Amniotic stem cell (primary cell): ENCODE results near the gene FBXL16.

Experiments
- DNase-seq: peaks from one replicate; lab custom pipeline; 2025; lab: John Stamatoyannopoulos, UW

The FBXL16 gene

DNA sequence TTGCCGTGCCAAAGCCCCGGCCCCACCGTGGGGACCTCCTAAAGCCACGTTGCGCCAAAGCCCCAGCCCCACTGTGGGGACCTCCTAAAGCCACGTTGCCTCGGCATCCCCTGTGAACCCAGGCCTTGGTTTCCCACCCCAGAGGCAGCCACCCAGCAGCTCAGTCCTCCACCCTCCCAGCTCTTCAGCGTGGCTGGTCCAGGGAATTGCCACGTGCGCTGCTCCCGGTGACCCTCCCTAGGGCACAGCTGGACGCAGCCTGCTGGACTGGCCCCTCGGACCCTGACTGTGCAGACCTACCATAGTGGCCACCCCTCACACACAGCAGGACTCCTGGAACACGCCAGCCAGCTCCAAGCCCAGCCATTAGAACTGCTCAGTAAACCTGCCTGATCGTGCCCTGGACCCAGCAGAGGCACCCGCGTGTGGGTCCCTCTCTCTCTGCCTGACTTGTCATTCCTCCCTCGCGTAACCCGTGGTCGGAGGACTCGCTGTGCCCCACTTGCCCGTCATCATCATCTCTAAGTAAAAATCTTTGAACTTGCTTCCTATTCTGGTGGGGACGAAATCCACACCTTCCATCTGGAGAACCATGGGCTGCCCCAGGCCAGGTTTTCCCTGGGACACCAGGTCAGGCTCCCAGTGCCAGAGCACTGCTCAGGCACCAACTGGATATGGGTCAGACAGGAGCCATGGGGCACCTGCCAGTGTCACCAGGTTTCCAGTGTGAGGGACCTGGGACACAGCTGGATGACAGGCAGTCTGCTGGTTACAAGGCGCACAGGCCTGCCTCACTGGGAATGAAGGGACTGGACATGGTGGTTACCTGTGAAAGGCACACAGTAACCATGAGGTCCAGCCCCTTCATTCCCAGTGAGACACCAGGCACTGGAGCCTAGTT lies 29.6 kb upstream of the FBXL16 start:
- no peak for DNase-seq

DNA sequence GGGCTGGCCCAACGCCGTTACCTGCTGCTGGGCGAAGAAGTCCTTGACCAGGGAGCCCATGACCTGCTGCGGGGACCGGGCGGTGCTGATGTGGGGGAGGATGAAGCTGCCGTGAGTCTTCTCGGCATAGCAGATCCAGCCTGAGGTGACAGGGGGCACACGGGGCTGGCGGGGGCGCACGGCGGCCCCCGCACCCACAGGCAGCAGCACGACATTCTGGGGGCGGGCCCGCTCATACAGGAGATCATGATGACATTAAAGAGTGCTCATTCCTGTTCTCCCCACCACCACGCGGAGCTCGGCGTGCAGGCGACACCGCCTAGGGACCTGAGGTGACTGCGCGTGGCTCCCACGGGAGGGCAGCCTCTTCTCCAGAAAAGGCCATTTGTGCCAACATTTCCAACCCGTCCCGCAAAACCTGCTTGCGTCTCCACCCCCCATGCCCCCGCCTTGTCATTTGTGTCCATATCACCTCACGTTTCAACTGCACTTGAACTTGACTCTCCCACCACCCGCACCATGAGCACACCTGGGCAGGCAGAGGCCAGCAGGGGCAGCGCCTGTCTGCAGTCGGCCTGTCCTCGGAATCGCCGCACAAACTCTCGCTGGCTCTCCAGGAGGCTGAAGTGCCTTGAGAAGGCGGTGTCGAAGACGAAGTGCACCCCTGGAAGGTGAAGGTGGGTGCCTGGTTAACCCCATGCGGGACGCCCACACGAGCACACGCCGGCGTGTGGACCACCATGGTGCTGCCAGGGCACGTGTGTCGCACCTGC lies 28.8 kb upstream of the FBXL16 start:
- no peak for DNase-seq

DNA sequence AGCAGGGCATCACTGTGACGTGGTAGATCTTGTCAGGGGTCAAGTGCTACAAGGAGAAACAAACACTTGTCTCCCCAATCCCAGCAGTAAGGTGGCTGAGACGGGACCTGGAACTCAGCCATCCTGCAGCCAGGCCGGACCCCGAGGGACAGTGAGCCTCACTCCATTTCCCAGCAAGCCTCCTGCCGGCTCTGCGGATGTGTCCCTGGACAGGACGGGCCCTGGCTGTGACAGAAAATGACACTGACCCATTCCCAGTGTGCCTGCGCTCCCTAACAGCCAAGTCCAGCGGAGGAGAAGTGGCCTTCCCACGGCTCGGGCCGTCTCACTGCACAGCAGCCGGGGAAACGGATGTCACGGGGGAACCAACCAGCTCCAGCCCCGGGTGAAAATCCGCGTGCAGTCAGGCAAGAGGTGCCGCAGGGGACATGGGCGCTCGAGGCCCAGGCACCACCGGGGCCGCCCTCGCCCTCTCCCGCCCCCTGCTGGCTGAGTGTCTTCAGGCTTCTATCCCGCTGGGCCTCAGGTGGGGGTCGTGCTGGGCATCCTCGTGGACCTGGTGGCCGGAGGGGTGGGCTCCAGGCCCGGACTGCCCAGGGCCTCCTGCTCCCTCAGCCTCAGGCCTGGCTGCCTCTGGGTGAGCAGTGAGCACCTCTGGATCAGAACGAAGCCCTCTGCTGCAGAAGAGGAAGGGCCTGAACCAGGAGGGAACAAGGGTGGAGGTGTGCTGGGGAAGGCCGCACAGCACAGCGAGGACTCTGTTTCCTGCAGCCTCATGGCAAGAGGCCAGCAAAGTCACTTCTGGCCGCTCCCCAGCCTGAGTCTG lies 28.0 kb upstream of the FBXL16 start:
- DNase-seq = no peak

DNA sequence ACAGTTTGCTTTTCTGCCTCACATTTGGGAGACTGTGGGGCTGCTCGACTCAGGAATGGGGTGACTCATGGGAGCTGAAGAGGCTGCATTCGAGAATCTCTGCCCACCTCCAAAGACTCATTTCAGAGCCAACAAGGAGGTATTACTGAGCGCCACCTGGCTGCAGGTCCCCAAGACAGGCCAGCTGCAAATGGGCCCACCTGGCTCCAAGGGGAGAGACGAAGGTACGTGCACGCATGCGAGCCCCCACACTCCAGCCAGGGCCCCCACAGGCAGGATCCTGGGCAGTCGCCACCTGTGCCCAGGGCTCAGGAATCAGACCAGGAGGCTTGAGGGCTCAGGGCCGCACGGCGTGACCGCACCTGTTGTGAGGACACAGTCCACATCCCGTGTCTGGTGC lies 27.3 kb upstream of the FBXL16 start:
- DNase-seq = no peak

DNA sequence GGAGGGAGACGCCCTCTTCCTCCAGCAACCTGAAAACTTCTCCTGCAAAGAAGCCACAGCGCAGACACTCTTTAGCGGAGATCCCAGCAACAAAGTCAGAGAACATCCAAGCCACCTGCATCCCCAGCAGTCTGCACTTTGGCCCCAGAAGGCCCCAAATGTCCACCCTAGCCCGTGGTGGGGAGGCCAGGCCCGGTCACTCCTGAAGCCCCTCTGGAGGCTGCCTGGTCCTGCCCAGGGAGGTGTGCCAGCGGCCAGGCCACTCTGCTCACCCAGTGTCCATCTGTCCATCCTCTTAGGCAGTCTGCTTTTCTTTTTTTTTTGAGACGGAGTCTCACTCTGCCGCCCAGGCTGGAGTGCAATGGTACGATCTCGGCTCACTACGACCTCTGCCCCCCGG lies 26.7 kb upstream of the FBXL16 start:
- no peak for DNase-seq

DNA sequence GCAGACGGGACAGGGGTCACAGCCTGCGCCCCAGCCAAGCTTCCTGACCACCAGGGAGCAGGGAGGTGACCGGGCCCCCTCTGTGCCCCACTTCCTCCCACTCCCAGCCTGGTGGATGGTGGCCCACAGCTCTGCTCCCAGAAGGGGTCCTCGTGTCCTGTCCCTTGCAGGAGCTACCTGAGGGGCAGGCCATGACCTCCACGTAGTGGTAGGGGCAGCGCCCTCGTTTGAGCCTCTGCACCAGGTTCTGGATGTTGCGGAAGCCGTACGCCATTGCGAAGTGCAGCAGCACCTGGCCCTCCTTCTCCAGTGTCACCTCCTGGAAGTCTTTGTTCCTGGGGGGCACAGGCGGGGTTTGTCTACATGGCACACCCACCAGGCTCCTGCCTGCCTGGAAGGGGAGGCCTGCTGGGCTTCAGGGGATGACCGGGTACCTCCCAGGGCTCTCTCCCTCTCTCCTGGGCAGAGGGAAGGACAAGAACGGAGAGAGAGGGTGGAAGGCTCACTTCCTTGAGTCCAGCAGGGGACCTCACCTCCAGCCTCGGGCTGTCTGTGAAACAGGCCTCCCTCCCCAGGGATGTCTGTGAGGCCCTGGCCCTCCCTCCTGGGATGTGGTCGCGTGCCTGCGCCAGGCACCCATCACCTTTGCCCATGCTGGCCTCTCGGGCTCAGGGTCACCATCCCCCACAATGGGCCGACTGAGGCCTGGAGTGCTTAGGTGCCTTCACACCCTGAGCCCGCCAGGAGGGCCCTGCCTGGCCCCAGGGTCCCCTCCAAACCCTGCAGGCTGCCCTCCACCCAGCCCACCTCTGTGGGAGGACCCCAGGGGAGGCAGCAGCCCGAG lies 25.3 kb upstream of the FBXL16 start:
- DNase-seq = no peak

DNA sequence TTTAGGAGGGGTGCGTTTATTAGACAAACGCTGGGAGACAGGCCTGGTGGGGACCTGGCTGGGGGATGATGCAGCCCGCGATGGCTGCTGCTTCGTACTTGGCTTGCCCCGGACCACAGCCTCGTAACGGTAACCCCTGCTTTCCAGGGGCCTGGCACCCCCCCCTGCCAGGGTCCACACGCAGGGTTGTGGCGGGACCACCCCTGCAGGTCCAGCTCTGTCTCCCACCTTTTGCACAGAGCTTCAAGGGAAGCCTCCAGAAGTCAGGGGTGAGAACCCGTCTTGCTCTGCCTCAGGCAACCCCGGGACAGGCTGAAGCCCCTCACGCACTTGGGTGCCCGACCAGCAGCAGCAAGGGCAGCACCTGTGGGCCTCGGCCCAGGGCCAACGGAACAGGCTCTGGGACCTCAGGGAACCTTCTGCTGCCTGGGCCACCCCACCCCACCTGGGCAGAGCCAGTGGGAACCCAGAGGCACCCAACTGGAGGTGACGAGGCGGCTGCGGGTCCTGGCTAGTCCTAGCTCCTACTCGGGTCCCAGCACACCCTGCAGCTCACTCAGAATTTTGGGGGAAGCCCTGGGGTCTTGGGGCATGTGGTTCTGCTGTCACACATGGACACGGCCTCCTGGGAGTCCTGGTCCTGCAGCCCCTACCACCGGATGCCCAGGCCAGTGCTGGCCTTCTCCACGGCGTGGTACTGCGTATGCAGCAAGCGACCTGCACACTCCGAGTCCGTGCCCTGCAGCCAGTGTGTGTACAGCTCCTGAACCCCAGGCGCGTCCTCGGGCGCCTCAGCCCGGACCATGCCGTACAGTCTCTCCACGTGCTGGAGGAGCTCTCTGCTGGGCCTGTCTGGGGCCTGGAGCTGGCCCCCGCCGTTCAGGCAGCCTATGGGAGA lies 24.4 kb upstream of the FBXL16 start:
- no peak for DNase-seq

DNA sequence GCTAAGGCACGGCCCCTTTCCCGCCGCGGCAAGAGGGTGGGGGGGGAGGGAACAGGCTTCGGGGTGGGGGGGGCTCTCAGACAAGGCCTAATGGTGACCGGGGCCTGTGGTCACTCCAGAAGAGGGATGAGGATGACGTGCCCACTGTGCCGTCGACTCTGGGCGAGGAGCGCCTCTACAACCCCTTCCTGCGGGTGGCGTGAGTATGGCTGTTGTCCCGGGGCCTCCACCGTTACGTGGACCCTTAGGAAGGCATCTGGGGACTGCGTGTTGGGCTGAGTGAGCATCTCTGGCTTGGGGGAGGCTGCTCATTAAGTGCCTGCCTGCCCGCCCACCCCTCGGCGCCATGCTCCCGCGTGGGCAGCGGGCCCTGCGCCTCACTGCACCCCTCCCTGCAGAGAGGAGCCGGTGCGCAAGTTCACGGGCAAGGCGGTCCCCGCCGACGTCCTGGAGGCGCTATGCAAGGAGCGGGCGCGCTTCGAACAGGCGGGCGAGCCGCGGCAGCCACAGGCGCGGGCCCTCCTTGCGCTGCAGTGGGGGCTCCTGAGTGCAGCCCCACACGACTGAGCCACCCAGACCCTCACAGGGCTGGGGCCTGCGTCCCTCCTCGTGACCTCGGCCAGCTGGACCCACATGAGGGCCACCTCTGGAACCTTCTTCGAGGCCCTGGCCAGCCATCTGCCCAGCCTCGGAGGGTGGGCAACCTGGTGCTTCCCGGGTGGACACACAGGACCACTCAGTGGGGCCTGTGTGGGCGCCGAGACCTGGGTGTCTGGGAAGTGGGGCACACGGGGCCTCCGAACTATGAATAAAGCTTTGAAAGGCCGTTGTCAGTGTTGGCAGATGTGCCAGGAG lies 23.5 kb upstream of the FBXL16 start:
- DNase-seq = no peak

DNA sequence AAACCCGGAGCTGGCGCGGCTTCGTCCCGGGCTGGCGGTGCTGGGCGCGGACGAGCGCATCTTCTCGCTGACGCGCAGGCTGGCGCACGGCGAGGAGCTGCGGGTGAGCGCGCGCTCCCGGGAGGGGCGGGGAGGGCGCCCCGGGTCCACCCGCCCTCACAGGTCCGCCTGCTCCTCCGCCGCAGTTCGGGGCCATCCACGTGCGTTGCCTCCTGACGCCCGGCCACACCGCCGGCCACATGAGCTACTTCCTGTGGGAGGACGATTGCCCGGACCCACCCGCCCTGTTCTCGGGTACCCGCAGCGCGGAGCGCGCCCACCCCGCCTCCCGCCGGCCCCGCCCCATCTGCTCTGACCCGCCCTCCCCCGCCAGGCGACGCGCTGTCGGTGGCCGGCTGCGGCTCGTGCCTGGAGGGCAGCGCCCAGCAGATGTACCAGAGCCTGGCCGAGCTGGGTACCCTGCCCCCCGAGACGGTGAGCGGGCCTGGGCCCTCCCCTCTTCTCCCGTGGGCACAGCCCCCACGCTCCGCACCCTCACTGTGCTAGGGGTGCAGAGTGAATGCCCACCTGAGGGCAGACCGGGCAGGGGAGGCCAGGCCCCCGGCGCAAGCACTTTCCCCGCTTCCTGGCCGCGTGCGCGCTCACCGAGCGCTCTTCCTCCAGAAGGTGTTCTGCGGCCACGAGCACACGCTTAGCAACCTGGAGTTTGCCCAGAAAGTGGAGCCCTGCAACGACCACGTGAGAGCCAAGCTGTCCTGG lies 22.7 kb upstream of the FBXL16 start:
- peak; percentile 41 for DNase-seq

DNA sequence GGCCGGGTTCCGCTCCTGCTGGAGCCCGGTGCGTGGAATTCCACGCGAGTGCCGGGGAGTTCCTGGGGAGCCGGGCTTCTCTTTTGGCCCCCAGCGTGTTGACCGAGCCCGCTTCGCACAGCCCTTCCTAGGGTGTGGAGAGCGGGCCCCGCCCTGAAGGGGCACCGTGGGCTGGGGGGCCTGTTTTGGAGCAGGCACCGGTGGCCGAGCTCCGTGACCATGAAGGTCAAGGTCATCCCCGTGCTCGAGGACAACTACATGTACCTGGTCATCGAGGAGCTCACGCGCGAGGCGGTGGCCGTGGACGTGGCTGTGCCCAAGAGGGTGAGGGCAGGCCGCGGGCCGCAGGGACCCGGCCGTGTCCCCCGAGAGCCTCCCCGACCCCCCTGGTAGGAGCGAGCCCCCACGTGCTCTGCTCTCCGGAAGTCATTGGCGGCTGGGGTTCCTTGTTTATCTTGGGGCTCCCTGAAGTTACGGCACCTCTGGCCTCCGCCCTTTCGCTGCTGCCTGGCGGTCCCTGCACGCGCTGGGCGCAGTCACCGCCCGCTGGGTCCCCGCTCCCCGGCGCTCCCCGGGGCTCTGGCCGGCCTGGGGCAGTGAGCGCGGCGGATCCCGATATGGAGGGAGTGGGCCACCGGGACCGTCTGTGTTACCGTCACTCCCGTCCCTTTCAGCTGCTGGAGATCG lies 21.8 kb upstream of the FBXL16 start:
- no peak for DNase-seq

DNA sequence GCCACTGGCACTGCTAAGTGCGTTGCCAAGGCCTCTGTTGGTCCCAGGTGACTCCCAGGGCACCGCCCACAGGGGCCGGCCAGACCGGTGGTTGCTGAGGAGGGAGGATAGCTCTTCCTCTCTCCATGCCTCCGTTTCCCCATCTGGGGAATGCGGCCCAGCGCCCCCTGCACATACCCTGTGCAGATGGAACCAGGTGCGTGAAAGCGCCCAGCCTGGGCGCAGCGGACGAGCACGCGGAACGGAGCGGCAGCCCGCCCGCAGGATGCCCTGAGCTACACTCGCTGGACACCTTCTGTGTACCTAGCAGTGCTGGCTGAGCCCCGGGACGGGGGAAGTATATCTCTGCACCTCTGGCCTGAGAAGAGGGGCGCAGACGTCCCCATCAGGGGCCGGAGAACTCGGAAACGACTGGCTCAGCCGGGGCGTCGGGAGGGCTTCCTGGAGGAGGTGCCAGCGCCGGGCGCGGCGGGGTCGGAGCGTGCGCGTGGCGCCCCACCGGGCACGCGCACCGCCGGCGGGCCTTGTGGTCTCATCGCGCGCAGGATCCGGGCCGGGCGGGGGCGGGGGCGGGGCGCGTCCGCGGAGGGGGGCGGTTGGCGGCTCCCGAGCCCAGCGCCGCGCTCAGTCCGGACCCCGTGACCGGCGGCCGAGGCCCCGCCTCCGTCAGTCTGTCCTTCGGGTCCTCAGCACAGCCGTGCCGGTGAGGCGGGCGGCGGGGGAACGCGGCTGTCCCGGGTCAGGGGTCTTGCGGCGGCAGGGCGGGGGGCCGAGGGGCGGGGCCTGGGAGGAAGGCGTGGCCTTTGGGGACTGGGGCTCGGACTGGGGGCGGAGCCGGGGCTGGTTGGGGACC lies 21.1 kb upstream of the FBXL16 start, which contains the start of the genes CCDC78 and HAGHL:
CCDC78 (minus strand) TSS at position 6 of the 853 bp plus-strand sequence. CDS start 76 bp downstream, outside the sequence.
HAGHL (plus strand) TSS at position 669 of the 853 bp plus-strand sequence. CDS start 404 bp downstream, outside the sequence.
- no peak for DNase-seq

DNA sequence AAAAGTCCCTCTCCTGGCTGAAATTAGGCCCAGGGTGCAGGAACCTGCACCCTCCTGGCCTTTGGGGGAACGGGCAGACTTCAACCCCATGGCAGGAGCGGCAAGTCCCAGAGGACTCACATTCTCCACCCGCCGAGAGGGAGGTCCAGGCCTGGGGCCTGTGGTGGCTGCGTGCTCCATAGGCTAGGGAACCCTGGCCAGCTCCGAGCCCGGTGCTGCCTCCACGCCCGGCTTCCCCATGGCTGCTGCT lies 20.5 kb upstream of the FBXL16 start:
- DNase-seq = no peak

DNA sequence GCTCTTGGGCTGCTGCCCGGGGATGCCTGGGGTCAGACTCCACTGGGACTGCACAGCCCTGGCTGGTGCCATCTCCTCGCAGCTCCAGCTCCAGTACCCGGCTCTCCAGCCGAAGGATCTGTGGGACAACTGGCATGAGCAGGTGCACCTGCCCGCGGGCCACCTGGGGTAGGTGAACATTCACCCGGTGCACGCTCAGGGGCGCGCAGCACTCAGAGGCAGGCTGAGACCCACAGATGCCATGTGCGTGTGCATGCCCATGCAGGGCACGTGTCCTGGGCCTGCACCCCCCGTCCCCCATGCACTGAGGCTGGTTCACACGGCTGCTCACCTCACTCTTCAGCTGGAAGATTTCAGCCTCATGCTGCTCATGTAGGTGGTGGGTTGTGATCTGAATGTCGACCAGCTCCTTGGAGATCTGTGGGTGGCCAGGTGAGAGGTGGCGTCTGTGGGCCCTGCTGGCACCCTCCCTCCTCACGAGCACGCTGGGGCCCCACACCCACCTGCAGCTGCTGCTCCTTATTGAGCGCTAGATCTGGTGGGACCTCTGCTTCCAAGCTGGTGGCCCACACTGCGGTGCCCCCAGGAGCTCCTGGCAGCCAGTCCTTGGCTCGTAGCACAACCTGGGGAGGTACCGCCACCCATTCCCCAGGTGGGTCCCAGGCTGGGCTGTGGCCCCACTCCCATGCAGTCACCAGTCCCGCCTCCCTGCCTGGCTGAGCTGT lies 20.0 kb upstream of the FBXL16 start:
- DNase-seq = no peak

DNA sequence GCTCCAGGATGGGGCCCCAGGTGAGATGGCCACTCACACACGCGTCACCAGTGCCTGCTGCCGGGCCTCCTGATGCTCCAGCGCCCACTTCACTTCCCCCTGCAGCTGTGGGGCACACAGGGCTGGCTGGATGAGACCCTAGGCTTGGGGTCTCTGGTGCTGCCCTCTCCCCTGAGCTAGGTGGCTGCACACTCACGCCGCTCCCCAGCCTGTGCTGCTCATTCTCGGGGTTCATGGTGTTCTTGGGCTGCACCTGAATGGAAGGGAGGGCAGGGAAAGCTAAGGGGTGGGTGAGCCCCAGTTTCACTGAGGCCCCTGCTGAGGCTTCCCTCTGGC lies 19.4 kb upstream of the FBXL16 start:
- no peak for DNase-seq

DNA sequence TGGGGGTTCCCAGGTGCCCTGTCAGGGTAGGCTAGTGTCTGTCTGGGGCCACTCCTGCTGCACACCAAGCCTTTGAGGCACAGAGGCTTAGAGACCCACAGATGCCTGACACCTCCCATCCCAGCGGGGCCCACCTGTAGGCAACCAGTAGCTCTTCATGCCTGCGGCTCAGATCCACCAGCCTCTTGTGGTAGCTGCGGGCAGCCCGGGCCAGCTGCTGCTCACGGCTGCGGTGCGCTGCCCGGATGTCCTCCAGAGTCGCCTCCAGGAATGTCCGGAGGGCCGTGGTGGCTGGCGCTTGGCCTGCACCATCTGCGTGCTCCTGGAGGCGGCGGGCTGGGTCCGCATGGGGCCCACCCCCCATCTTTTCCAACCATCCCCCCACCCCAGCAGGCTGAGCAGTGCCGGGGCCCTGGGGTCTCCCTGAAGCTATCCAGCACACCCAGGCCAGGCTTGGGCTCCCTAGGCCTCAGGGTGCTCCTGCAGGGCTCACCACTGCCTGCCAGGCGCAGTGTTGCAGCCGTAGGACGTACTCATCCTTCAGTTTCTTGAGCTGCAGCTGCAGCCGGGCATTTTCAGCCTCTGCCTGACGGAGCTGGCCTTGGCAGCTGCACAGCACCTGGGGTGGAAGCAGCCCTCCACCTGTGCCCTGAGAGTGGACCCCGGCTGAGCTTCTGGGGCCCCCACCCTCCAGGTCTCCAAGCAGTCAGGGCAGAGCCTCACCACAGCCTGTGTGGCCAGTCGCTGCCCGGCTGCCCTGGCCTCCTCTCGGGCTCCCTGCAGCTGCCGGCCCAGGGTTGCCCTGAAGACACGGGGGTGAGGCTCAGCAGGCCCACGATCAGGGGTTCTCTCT lies 18.8 kb upstream of the FBXL16 start:
- DNase-seq = no peak

DNA sequence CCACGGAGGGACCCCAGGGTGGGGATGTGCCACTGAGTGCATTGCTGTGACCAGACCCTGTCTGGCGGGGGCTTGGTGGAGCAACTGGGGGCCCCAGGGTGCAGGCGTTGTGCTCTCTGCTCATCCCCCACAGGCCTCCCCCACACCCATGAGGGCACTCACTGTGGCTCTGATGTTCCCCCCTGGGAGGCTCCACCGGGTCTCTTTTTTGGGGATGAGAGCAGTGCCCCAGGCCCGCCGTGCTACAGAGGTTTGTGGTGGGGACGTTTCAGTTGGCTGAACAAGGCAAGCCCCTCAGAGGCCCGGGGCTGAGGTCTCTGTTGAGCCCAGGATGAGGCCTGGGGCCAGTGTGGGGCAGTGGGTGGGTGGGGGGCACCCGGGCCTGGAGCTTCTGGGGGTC lies 18.1 kb upstream of the FBXL16 start:
- no peak for DNase-seq
